Immature natural killer cell (primary cell): Measurements from ENCODE around the gene GSC2. TPM values are rescaled to one million over a fixed set of nuclear protein-coding genes. Genes with fewer than 3 reads are reported as not detected.
A peak's percentile ranks its signal among the peaks of the same experiment; 100 is the strongest.

ENCODE experiments used
- DNase-seq, 3 donors: peaks; one replicate each; pipeline ENCODE4 v3.0.0; 2022; ENCODE audit warnings: mixed read lengths in 1 of 3
- H3K27ac Mint-ChIP-seq, 6 donors: one replicate each; pipeline ENCODE4 v1.8.0; 2020; ENCODE audit warnings: mixed read lengths in 6 of 6, mild to moderate bottlenecking in 5 of 6, inconsistent platforms in 4 of 6, moderate library complexity in 3 of 6
- H3K27me3 Mint-ChIP-seq, 3 donors: one replicate each; pipeline ENCODE4 v1.8.0; 2020 to 2021; ENCODE audit warnings: low read depth in 3 of 3, mild to moderate bottlenecking in 3 of 3, mixed read lengths in 3 of 3, moderate library complexity in 3 of 3, inconsistent platforms in 1 of 3
- H3K36me3 Mint-ChIP-seq, 3 donors: one replicate each; pipeline ENCODE4 v1.8.0; 2020; ENCODE audit warnings: mixed read lengths in 3 of 3, inconsistent platforms in 2 of 3, mild to moderate bottlenecking in 2 of 3
- H3K4me1 Mint-ChIP-seq, 2 donors: one replicate each; pipeline ENCODE4 v1.8.0; 2020; ENCODE audit warnings: inconsistent platforms in 2 of 2, mild to moderate bottlenecking in 2 of 2, mixed read lengths in 2 of 2, moderate library complexity in 1 of 2
- H3K4me3 Mint-ChIP-seq, 5 donors: one replicate each; pipeline ENCODE4 v1.8.0; 2020; ENCODE audit warnings: mild to moderate bottlenecking in 5 of 5, mixed read lengths in 5 of 5, inconsistent platforms in 3 of 5, moderate library complexity in 3 of 5
- H3K9me3 Mint-ChIP-seq, 6 donors: one replicate each; pipeline ENCODE4 v1.8.0; 2020; ENCODE audit warnings: mild to moderate bottlenecking in 6 of 6, mixed read lengths in 6 of 6, inconsistent platforms in 4 of 6, moderate library complexity in 3 of 6
- polyA plus RNA-seq, 3 donors: library from polyadenylated mRNA; unstranded; fragments of 300-500 nt; fragmentation: Illumina TruSeq; gene quantifications; one replicate each; pipeline ENCODE4 v1.2.3, GENCODE V29; 2021

The GSC2 gene
- polyA plus RNA-seq, 3 donors from 2014 or later = not detected

DNA sequence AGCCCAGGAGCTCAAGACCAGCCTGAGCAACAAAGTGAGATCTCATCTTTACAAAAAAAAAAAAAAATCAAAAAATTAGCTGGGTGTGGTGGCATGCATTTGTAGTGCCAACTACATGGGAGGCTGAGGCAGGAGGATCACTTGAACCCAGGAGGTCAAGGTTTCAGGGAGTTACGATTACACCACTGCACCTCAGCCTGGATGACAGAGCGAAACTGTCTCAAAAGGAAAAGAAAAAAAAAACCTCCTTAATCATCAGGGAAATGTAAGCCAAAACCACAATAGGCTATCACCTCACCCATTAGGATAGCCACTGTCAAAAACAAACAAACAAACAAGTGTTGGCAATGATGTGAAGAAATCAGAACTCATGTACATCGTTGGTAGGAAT is 41.3 kb downstream of the GSC2 start:
- no peaks in the 10 kb centered on the region for H3K9me3 Mint-ChIP-seq
- H3K27ac Mint-ChIP-seq = peak overlapping the region; percentile 72 to 97 (median 92)
- H3K36me3 Mint-ChIP-seq = no peaks in the 10 kb centered on the region
- DNase-seq = peak in 1 of 3 donors; percentile 8
- no peaks in the 10 kb centered on the region for H3K27me3 Mint-ChIP-seq
- peak overlapping the region in 4 of 5 donors; percentile 79 to 86 (median 85) for H3K4me3 Mint-ChIP-seq
- H3K4me1 Mint-ChIP-seq = peaks cover 60 to 84% of the 10 kb centered on the region in 2 donors

GRCh38 chr22:19107730-19108074 is 42.4 kb downstream of the GSC2 start:
- Mint-ChIP-seq H3K27me3 (no peaks in the 10 kb centered on the region), H3K36me3 (no peaks in the 10 kb centered on the region), H3K9me3 (no peaks in the 10 kb centered on the region), H3K4me3 (peak overlapping the region in 2 of 5 donors; percentile 21 to 47), H3K4me1 (peaks cover 61 to 86% of the 10 kb centered on the region in 2 donors), H3K27ac (peak overlapping the region; percentile 31 to 95 (median 84))
- DNase-seq = no peak

DNA sequence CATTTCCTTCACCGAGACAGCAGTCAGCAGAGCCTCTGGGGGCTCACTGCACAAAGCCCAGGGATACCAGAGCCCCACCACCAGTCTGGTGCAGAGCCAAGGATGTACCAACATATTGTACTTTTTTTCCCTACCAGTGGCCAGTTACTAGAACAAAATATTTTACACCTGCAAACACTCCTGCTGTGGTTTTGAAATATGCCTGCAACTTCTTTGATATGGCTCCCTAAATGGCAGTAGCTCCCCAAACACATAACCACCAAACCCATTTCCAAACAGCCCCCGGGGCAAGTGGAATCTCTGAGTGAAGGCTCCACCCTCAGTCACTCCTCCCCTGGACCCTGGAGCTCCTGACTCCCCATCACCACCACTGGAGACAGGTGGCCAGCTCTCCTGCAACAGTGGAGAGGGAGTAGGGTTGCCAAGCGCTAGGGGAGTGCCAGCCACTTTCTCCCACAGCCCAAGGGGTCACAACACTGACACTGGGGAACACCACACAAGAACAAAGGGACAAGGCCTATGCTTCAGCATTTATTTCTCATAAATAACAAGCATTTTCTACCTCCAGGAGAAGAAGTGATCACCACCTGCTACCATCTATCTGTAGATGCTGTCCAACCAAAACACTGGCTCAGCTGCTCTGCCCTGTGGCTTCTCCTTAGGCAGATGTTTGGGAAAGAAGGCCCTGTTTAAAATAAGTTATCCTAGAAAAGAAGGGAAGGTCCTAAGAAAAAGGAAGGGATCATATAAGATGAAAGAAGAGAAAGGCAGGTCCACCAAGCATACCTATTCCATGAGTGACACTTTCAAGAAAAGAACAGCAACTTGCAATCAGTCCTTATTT is 43.0 kb downstream of the GSC2 start:
- Mint-ChIP-seq H3K4me3 (no peak overlapping the region), H3K27me3 (no peaks in the 10 kb centered on the region), H3K4me1 (peaks cover 61 to 85% of the 10 kb centered on the region in 2 donors), H3K27ac (peak overlapping the region; percentile 49 to 88 (median 62)), H3K36me3 (no peaks in the 10 kb centered on the region), H3K9me3 (no peaks in the 10 kb centered on the region)
- DNase-seq = no peak

DNA sequence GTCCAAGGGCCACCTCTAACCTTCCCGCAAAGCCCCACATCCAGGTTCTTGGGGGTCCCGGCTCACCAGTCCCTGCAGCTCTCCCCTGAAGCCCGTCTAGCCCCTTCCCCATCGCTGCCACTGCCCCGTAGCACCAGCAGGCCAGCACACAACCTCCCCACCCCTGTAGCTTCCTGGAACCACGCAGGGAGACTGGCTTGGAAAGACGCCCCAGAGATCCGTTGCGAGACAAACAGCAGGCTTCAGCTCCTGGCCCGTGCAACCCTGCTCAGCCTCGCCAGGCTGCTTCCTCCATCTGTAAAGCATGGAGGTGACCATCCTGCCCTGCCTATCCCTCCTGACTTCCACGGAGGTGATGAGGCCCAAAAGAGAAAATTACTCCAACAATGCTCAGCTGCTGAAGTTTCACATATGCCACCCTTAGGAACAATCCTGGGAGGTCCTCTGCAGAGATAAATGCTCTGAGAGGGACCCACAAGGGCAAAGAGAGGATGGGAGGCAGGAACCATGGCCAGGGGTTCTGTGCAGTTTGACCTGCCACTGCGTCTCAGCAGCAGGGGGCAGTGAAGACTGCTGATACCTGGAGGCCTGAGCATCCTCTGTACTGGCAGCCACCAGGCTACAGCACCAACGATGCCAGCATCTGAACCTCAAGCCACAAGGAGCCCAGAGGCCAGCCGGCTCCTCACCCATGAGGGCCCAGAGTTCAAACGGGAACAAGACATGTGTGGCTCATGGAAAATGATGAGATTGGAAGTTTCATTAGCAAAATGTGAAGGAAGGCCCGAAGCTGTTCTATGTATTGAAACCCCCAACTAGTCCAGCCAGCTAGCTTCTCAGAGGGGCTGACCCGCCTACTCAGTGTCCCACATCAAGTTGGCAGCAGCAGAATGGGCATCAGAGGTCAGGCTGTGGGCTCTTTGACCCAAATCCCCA is 44.0 kb downstream of the GSC2 start:
- no peak overlapping the region for H3K4me3 Mint-ChIP-seq
- no peaks in the 10 kb centered on the region for H3K36me3 Mint-ChIP-seq
- no peaks in the 10 kb centered on the region for H3K9me3 Mint-ChIP-seq
- DNase-seq = peak in 2 of 3 donors; percentile 17 to 31
- H3K4me1 Mint-ChIP-seq = peaks cover 60 to 84% of the 10 kb centered on the region in 2 donors
- H3K27me3 Mint-ChIP-seq = no peaks in the 10 kb centered on the region
- H3K27ac Mint-ChIP-seq = peak overlapping the region; percentile 53 to 89 (median 62)

DNA sequence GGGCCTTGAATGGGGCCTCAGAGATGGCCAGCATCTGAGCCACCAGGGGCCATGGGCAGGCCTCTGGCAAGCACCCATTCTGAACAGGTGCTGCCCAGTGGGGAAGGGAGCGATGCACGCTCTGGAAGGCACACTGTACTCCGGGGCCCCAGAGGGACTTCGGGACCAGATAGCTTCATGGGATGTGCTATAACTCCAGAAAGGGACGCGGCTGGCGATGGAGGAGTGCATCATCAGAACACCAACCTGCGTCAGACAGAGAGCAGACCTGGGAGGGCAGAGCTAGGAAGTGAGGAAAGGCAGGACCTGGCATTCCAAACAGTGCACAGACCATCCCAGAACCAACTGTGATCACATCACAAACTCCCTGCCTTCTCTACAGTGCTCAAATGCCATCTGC is 44.6 kb downstream of the GSC2 start:
- H3K4me3 Mint-ChIP-seq = no peak overlapping the region
- H3K27ac Mint-ChIP-seq = peak overlapping the region in 1 of 6 donors; percentile 16
- DNase-seq = no peak
- H3K36me3 Mint-ChIP-seq = no peaks in the 10 kb centered on the region
- H3K4me1 Mint-ChIP-seq = peaks cover 56 to 77% of the 10 kb centered on the region in 2 donors
- no peaks in the 10 kb centered on the region for H3K9me3 Mint-ChIP-seq
- no peaks in the 10 kb centered on the region for H3K27me3 Mint-ChIP-seq

DNA sequence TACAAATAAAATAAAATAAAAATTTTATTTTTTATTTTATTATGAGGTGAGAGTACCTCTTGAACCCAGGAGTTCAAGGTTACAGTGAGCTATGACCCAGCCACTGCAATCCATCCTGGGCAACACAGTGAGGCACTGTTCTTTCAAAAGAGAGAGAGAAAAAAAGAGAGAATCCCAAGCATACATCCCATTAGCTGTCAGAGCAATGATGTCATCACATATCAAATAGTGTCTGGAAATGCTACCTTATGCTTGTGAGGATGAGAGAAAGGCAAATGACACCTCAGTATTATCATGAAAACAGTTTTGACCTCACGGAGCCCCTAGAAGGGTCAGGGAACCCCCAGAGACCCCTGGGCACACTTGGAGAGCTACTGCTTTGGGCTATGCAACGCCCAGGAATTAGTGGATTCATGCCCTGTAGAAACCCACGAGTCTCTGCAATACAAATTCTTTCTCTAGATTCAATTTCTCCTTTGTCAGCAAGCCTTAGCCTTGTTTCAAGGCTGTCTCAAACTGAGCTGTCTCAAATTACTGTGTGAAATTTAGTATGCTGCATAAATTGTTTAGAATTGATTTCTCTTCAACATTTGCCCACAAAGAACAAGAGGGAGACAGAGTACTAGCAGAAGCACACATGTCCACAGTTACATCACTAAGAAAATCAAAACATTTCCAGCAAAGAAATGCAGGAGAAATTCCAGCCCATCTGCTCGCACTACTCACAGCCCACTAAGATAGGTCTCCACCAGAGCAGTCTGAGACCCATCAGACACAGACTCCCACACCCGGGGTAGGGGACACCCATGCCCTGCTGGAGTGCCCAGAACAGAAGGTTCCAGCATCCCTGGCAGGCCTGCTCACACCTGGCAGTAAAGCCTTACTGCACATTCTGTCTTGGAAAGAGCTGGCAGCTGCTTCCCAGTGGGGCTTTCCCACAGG is 45.9 kb downstream of the GSC2 start:
- H3K27ac Mint-ChIP-seq = peak overlapping the region in 5 of 6 donors; percentile 4 to 58 (median 46)
- peaks cover 49 to 70% of the 10 kb centered on the region in 2 donors for H3K4me1 Mint-ChIP-seq
- no peak for DNase-seq
- peaks cover 0 to 2% (median 2%) of the 10 kb centered on the region in 3 donors for H3K27me3 Mint-ChIP-seq
- no peaks in the 10 kb centered on the region for H3K9me3 Mint-ChIP-seq
- no peak overlapping the region for H3K4me3 Mint-ChIP-seq
- no peaks in the 10 kb centered on the region for H3K36me3 Mint-ChIP-seq

DNA sequence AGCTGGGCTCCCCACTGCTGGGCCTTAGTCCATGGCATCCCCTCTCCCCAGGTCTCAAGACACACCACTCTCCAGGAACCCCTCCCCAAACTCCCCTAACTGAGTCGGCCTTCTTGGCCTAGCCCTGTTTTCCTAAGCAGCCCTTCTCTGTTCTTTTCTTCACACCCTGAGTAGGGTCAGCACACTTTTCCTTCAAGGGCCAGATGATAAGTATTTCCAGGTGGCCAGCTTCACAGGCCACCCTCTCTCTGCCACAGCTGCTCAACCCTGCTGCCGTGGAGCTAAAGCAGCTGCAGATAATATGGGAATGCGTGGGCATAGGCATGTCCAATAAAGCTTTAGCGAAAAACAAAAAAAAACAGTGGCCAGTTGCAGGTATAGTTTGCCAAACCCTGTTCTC is 51.9 kb downstream of the GSC2 start:
- DNase-seq = no peak
- Mint-ChIP-seq H3K4me3 (no peak overlapping the region), H3K27me3 (peaks cover 0 to 2% (median 2%) of the 10 kb centered on the region in 3 donors), H3K4me1 (peaks cover 34 to 52% of the 10 kb centered on the region in 2 donors), H3K36me3 (peaks cover 0 to 4% (median 0%) of the 10 kb centered on the region in 3 donors), H3K9me3 (no peaks in the 10 kb centered on the region), H3K27ac (peak overlapping the region in 5 of 6 donors; percentile 1 to 63 (median 33))

- H3K36me3 Mint-ChIP-seq = peaks cover 0 to 4% (median 0%) of the 10 kb centered on the region in 3 donors
- H3K27me3 Mint-ChIP-seq = peaks cover 0 to 2% (median 2%) of the 10 kb centered on the region in 3 donors
- H3K27ac Mint-ChIP-seq = no peak overlapping the region
- peaks cover 31 to 50% of the 10 kb centered on the region in 2 donors for H3K4me1 Mint-ChIP-seq
- H3K4me3 Mint-ChIP-seq = no peak overlapping the region
- no peaks in the 10 kb centered on the region for H3K9me3 Mint-ChIP-seq
- no peak for DNase-seq
Measured at GRCh38 chr22:19097518-19097917, 52.6 kb downstream of the GSC2 start.

Other genes starting within 250 kb of the GSC2 start
- gene DGCR6, start 244.0 kb downstream of the GSC2 start, polyA plus RNA-seq = under 1 TPM; 0.13 to 0.82 (median 0.38) TPM
- gene PRODH, start 214.0 kb downstream of the GSC2 start, polyA plus RNA-seq = not detected
- 10 to 100 TPM; 19.4 to 51.7 (median 31.6) TPM for gene DGCR2, start 27.9 kb downstream of the GSC2 start, polyA plus RNA-seq
- gene TSSK2, start 19.0 kb downstream of the GSC2 start, polyA plus RNA-seq = not detected
- gene ESS2, start 5.6 kb downstream of the GSC2 start, polyA plus RNA-seq = 10 to 100 TPM in 1 of 3 donors, 1 to 10 TPM in 2; 1.6 to 13.2 (median 4.8) TPM
- 10 to 100 TPM; 53.6 to 78.7 (median 57.6) TPM for gene SLC25A1, start 28.4 kb upstream of the GSC2 start, polyA plus RNA-seq
- gene CLTCL1, start 141.4 kb upstream of the GSC2 start, polyA plus RNA-seq = under 1 TPM; 0.06 to 0.37 (median 0.19) TPM